ENCODE measurements around the gene IL1RAPL2.

IL1RAPL2 gene

DNA sequence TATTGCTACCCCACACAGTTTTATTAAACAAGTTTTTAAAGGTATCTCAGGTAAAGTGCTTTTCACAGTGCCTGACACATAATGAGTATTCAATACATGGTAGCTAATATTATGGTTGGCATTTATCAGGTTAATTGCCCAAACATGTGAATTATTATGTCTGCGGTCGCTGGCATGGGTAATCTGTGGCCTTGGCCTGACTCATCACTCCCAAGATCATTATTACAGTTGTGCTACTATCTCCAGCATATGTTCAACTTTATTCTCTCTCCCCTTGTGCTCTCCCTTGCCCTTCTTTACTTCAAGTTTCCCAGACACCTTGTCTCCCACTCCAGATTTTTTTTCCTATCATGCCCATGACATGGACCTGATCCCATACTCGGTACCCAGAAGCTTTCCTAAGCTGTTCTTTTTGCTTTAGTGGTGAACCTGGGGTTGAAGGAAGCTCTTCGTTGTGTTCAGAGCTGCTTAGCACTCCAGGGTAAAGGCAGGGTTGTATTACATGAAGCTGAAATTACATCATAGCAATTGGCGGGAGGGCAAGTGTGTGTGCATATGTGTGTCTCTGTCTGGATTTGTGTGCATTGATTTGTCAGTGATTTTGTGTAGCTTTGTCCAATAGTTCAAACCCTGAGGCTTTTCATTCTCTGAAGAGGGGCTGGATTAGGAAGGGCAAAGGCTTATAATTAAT lies 1079.8 kb downstream of the IL1RAPL2 start:
- DNase-seq = no peak

DNA sequence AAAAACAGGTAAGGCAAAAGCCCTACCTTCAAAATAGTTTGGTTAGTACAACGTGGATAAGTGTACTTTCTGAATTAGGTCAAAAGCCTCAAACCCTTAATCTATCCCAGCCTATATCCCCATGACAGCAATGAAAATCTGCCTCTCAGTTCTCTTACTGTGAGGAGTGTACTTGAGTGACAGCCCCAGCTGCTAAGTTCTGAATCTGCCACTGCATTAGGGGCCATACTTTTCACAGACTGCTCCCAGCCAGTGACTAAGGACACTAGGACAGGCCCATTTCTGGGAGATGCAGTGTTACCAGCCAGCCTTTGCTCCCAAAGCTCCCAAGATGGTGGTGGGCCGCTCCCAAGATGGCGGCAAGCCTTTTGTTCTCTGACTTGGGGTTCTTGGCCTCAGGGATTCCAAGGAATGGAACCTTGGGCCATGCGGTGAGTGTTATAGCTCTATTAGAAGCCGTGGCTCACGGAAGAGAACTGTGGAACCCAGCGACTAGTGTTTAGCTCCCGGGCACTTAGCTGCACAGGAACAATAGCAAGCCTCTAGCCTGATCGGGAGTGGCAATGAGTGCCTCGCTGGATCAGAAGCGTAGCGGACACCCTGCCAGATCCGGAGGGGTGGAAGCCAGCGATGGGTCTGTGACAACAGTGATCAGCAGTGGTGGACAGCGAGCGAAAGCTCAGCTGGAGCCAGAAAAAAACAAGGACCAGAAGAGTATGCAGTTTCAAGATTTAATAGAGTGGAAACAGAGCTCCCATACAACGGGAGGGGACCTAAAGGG lies 1080.8 kb downstream of the IL1RAPL2 start:
- DNase-seq = no peak

DNA sequence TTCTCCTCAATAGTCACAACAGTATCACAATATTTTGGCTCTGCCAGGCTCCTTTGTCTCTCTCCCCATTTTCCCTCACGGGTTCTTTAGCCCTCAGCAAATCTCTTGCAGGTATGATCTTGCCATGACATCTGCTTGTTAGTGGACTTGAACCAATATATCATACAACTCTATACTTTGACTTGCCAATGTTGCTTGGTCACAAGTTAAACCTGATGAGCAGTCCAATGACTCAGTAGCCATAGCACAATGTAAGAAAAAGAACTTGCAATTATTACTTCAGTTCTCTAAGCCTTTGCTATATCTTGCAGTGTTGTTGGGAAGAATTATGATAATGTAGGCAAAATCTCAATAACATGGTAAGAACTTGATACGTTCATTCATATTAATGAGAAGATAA lies 1081.8 kb downstream of the IL1RAPL2 start:
- no peak for DNase-seq

DNA sequence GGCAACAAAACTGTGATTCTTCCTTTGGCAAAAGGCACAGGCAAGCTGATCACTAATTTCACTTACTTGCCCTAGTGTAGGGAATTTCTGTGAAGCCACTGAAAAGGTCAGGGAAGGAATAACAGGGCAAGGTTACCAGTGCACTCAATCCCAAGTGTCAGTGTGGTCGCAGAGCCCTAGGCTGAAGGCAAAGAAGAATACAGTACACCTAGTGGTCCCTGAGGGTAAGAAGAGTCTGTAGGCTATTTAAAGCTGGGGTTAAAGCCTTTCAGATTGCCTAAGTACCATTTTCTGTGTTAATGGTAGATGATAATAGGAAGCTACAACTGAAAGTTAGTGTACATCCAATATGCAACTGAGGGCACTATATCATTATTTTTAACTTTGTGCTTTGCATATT lies 1082.7 kb downstream of the IL1RAPL2 start:
- DNase-seq = no peak

DNA sequence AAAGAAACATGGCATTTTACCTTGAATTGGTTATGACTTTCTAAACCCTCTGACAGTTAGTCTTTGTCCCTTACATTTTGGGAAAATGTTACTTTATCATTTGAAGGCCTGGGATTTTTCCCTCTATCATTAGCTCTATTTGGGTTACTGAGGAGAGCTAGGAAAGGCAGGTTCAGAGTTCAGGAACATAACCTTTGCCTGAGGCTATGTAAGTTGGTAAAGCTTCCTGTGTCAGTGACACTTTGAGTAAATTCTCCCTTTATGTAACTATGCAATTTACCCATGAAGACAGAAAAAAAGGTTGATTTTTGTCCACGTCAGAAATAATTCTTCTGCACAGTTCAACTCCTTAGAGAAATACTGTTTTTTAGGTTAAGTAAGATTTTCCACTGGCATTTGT lies 1084.6 kb downstream of the IL1RAPL2 start:
- DNase-seq = no peak

GRCh38 chrX:105650986-105651385 lies 1085.0 kb downstream of the IL1RAPL2 start:
- no peak for DNase-seq

DNA sequence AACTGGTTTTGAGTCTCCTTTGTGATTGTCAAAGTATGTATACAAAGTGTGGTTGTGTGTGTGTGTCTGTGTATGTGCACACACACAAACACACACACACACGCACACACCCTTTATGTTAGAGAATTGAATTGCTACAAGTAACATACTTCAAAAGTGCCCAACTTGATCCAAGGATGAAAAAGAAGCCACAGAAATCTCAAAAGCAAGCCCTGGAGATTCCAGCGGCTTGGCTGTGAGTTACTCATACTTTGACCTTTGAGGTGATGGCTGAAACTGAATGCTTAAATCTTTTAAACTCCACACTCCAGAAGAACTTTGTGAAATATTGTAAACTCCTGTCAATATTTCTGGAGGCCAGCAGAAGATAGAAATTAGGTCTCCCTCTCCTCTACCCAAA lies 1087.9 kb downstream of the IL1RAPL2 start:
- no peak for DNase-seq

DNA sequence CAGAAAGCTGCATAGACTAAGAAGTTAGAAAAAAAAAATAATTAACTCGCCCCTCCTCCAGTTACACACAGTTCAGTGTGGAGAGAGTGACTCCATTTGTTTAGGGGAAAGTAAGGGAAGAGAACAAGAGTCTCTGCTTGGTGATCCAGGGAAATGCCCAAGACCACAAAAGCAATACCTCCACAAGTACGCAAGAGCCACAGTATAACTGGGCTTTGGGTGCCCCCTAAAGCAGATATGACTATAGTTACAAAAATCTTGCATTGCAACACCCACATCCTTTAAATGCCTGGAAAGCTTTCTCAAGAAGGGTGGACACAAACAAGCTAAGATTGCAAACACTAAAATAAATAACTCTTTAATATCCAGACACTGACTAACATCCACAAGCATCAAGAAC lies 1092.1 kb downstream of the IL1RAPL2 start:
- no peak for DNase-seq

- DNase-seq = no peak
Observed at GRCh38 chrX:105662248-105662647, 1096.2 kb downstream of the IL1RAPL2 start.

DNA sequence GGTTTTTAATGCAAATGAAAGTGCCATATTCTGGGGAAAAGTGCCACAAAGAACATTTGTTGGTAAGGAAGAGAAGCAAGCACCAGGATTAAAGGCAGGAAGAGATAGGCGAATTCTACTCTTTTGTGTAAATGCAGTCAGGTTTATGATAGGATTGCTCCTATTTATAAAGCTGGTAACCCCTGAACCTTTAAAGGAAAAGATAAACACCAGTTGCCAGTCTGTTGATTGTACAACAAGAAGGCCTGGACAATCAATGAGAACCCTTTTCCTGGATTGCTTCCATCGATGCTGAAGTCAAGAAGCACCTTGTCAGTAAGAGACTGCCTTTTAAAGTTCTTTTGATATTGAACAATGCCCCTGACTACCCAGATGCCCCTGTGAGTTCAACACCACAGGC lies 1098.2 kb downstream of the IL1RAPL2 start:
- no peak for DNase-seq

GRCh38 chrX:105684288-105684687 lies 1118.3 kb downstream of the IL1RAPL2 start:
- peak; percentile 0 for DNase-seq

DNA sequence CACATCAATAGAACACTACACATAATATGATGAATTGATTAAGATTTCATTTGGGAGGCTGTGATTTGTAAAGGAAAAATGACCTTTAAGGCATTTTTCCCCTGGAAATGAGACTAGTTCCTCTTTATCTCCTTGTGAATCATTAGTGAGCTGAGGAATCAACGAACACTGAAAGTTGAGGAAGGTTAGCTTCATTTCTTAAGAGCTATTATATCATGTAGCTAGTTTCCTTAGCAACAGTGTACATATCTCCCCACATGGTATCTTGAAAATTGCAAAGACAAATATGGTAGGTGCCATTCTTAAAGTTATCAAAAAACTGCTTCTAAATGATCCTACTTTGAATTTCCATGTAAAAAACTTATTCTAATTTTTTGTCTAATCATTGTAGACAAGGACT lies 1128.8 kb downstream of the IL1RAPL2 start:
- DNase-seq = no peak

GRCh38 chrX:105695451-105695850 lies 1129.5 kb downstream of the IL1RAPL2 start:
- DNase-seq = no peak

- DNase-seq = no peak
Observed at GRCh38 chrX:105696870-105697269, 1130.9 kb downstream of the IL1RAPL2 start.

GRCh38 chrX:105697984-105698781 lies 1132.2 kb downstream of the IL1RAPL2 start:
- DNase-seq = no peak

GRCh38 chrX:105700331-105700730 lies 1134.3 kb downstream of the IL1RAPL2 start:
- no peak for DNase-seq

- no peak for DNase-seq
Observed at GRCh38 chrX:105701310-105702052, 1135.5 kb downstream of the IL1RAPL2 start.

DNA sequence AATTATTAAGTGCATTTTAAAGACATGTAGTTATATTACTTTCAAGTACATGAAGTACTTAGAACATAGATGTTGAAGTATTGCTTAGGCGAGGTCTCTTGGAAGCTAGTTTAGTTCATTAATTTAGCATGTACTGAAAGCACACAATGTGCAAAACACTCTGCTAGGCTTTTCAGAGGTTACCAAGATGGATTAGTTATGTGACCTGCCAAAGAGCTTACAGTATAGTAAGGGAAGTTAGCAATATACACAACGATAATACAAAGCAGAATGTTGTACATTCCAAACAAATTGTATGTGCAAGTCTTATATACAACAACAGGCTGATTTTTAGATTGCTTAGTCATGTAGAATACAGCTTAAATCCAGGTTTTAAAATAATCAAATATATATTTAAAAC lies 1137.9 kb downstream of the IL1RAPL2 start:
- no peak for DNase-seq

- DNase-seq = no peak
Observed at GRCh38 chrX:105706041-105706440, 1140.0 kb downstream of the IL1RAPL2 start.

DNA sequence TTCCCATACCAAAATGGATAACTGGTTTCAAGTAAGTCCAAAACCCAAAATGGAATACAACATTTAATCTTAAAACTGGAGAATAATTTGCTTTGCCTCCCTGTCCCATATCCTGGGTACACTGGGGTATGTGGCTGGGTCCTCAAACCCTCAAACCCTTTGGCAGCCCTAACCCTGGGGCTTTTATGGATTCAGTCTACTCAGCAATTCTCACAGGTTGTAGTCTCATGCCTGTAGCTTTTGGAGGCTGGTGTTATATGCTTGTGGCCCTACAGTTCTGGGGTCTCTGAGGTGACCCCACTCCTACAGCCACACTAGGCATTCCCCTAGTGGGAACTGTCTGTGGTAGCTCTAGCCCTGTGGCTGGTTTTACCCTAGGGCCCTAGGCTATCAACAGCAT lies 1145.8 kb downstream of the IL1RAPL2 start:
- no peak for DNase-seq

DNA sequence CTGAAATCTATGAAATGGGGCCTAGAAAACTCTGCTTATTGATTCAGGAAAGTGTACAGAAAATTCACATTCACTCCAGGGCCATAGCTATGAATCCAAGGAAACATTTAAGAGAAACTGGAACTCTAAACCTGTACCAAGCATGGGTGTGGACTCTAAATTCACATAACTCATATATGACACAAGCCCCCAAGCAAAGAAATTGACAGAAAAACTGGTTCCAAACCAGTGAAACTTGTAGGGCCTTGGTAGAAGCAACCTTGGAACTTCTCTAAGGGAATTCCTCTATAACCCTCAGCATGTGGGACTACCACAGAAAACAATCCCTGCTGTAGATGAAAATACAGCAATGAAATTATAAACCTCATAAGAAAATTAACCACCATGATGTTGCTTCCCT lies 1149.7 kb downstream of the IL1RAPL2 start:
- no peak for DNase-seq

- no peak for DNase-seq
Observed at GRCh38 chrX:105723966-105724735, 1158.2 kb downstream of the IL1RAPL2 start.
